Thymus (tissue), 11 donors: ENCODE measurements around the gene CSTPP1. TPM values are rescaled to one million over a fixed set of nuclear protein-coding genes. Genes with fewer than 3 reads are reported as not detected.

Source experiments
- DNase-seq, 9 donors: peaks; one replicate each; pipeline ENCODE4 v3.0.0-alpha.2; 2013; ENCODE audit warnings: low spot score in 9 of 9, low read depth in 6 of 9, missing footprints in 1 of 9
- H3K27ac ChIP-seq, 2 donors: one replicate each; pipeline ENCODE4 v1.5.1; 2013; ENCODE audit warnings: control low read depth in 1 of 2, low read depth in 1 of 2, low read length in 1 of 2, mild to moderate bottlenecking in 1 of 2, moderate library complexity in 1 of 2
- H3K27me3 ChIP-seq, 2 donors: one replicate each; pipeline ENCODE4 v1.5.1; 2013; ENCODE audit warnings: low read length in 1 of 2; ENCODE audit not compliant: control insufficient read depth in 2 of 2, insufficient read depth in 1 of 2
- H3K36me3 ChIP-seq, 2 donors: one replicate each; pipeline ENCODE4 v1.5.1; 2013; ENCODE audit warnings: low read length in 1 of 2, mild to moderate bottlenecking in 1 of 2, moderate library complexity in 1 of 2; ENCODE audit not compliant: control insufficient read depth in 2 of 2, insufficient read depth in 2 of 2
- H3K4me1 ChIP-seq, 2 donors: one replicate each; pipeline ENCODE4 v1.5.1; 2013; ENCODE audit warnings: low read length in 2 of 2; ENCODE audit not compliant: control insufficient read depth in 2 of 2, insufficient read depth in 2 of 2
- H3K4me3 ChIP-seq, 2 donors: one replicate each; pipeline ENCODE4 v1.5.1; 2013; ENCODE audit warnings: low read length in 2 of 2, control low read depth in 1 of 2, mild to moderate bottlenecking in 1 of 2
- H3K9me3 ChIP-seq, 2 donors: one replicate each; pipeline ENCODE4 v1.5.1; 2013; ENCODE audit warnings: low read length in 1 of 2, mild to moderate bottlenecking in 1 of 2; ENCODE audit not compliant: control insufficient read depth in 2 of 2, insufficient read depth in 1 of 2
- WGBS: extraction: QIAGEN DNeasy Blood & Tissue Kit; methylation state at CpG from one replicate; pipeline ENCODE4 v1.1.7; 2013; 5-methylcytosine and 5-hydroxymethylcytosine counted together
- polyA plus RNA-seq: library from polyadenylated mRNA; stranded (reverse); fragments of 200-250 nt; gene quantifications from one replicate; pipeline ENCODE4 v1.2.3, GENCODE V29; 2013
- total RNA-seq: library from RNA; stranded (reverse); fragments of 120-200 nt; gene quantifications from one replicate; pipeline ENCODE4 v1.2.4, GENCODE V29; 2013
- donor health status: healthy.

Gene CSTPP1
- total and polyA plus RNA-seq, 2 donors: 15.8 to 16.0 TPM

GRCh38 chr11:47179655-47179991 is 243.1 kb downstream of the CSTPP1 start:
- WGBS: 94% methylated on average over 1 of the region's 1 CpG

GRCh38 chr11:47180006-47180787 is 243.6 kb downstream of the CSTPP1 start:
- Histone ChIP-seq H3K27ac (no peak overlapping the region), H3K4me3 (no peak overlapping the region), H3K9me3 (peaks cover 0 to 3% of the 10 kb centered on the region in 2 donors), H3K27me3 (peaks cover 10 to 22% of the 10 kb centered on the region in 2 donors), H3K4me1 (peaks cover 5 to 20% of the 10 kb centered on the region in 2 donors), H3K36me3 (peaks cover under 1 to 2% of the 10 kb centered on the region in 2 donors)
- WGBS: 98% methylated on average over 35 of the region's 35 CpGs
- DNase-seq: no peak

More at GRCh38 chr11:47179655-47179991, 243.1 kb downstream of the CSTPP1 start:
- Histone ChIP-seq H3K36me3 (peaks cover 6 to 8% of the 10 kb centered on the region in 2 donors), H3K4me1 (peaks cover 5 to 25% of the 10 kb centered on the region in 2 donors), H3K9me3 (no peaks in the 10 kb centered on the region), H3K4me3 (no peak overlapping the region), H3K27ac (no peak overlapping the region), H3K27me3 (peaks cover 5 to 16% of the 10 kb centered on the region in 2 donors)
- DNase-seq: peak in 3 of 9 donors; percentile 31 to 69 (median 49)

DNA sequence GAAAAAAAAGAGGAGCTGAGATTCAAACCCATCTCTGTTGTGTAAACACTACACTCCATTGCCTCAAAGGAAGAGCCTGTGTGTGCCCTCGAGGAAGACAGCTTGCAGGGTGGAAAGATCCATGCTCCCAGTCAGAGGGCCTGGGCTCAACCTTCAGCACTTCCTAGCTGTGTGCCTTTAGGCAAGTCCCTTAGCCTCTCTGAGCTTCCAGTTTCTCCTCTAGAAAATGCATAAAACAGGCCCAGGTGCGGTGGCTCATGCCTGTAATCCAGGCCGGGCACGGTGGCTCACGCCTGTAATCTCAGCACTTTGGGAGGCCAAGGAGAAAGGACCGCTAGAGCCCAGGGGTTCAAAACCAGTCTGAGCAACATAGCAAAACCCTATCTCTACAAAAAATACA is 244.7 kb downstream of the CSTPP1 start:
- Histone ChIP-seq H3K27ac (no peak overlapping the region), H3K4me3 (no peak overlapping the region), H3K9me3 (peaks cover 0 to 10% of the 10 kb centered on the region in 2 donors), H3K36me3 (no peaks in the 10 kb centered on the region), H3K4me1 (peaks cover 0 to 14% of the 10 kb centered on the region in 2 donors), H3K27me3 (peaks cover 21 to 32% of the 10 kb centered on the region in 2 donors)
- no peak for DNase-seq
- 95% methylated on average over 6 of the region's 6 CpGs for WGBS

GRCh38 chr11:47182380-47182779 is 245.8 kb downstream of the CSTPP1 start:
- peaks cover 32 to 43% of the 10 kb centered on the region in 2 donors for H3K27me3 ChIP-seq

DNA sequence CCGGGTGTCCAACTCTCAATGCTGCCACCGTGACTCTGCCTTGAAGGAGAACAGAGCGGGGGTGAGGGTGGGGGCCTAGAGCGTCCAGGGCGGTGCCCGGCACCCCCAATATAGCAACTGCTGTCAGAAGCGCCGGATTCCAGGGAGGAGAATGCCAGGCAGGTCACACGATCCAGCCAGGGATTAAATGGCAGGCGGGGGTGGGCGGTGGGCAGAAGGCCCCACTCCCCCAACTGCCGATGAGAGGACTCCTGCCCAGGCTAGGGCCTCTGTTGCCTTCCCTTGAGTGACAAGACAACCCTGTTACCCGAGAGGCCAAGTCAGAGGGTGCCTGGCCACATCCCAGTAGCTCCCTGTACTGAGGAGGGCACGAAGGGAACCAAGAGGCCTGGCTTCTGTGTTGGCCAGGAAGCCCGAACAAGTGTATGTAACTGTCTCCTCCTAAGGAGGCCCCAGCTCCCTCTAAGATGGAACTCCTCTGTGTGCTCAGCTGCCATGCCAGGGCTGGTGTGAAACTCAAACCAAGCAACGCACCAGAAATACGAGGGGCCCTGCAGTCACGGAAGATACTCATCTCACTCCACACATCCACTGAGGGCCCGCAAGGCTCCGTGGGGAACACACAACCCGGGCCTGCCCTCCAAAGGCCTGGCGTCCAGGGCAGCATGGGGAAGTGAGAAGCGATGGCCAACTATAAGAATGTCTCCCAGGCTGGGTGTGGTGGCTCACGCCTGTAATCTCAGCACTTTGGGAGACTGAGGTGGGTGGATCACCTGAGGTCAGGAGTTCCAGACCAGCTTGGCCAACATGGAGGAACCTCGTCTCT is 246.7 kb downstream of the CSTPP1 start:
- Histone ChIP-seq H3K27me3 (peaks cover 39 to 52% of the 10 kb centered on the region in 2 donors), H3K9me3 (peaks cover 0 to 10% of the 10 kb centered on the region in 2 donors), H3K4me1 (peaks cover 7 to 19% of the 10 kb centered on the region in 2 donors), H3K36me3 (no peaks in the 10 kb centered on the region), H3K4me3 (no peak overlapping the region), H3K27ac (no peak overlapping the region)
- WGBS: 97% methylated on average over 25 of the region's 25 CpGs
- DNase-seq: no peak

More at GRCh38 chr11:47182380-47182779, 245.8 kb downstream of the CSTPP1 start:
- no peaks in the 10 kb centered on the region for H3K36me3 ChIP-seq
- H3K9me3 ChIP-seq: peaks cover 0 to 10% of the 10 kb centered on the region in 2 donors
- 97% methylated on average over 17 of the region's 17 CpGs for WGBS
- no peak overlapping the region for H3K27ac ChIP-seq
- DNase-seq: no peak
- no peak overlapping the region for H3K4me3 ChIP-seq
- H3K4me1 ChIP-seq: peaks cover 7 to 21% of the 10 kb centered on the region in 2 donors

DNA sequence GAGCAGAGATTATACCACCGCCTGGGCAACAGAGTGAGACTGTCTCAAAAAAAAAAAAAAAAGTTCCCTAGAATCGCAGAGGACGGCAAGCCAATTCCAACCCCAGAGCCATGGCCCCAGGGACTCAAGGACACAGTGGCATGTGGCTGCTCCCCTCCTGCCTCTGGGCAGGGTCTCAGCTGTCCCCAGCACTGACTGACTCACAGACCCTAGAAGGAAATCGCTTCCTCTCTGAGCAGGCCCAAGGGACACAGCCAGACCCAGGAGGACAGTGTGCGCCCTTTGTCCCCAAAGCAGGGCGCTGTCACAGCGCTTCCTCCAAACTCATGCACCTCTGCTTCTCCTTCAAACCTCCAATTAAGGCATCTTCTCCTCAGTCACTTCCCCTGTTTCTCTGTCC is 247.4 kb downstream of the CSTPP1 start:
- no peak for DNase-seq
- Histone ChIP-seq H3K4me3 (no peak overlapping the region), H3K27ac (no peak overlapping the region), H3K4me1 (peaks cover 7 to 19% of the 10 kb centered on the region in 2 donors), H3K27me3 (peaks cover 41 to 59% of the 10 kb centered on the region in 2 donors), H3K9me3 (peaks cover 0 to 10% of the 10 kb centered on the region in 2 donors), H3K36me3 (no peaks in the 10 kb centered on the region)
- over 99% methylated on average over 7 of the region's 7 CpGs for WGBS

DNA sequence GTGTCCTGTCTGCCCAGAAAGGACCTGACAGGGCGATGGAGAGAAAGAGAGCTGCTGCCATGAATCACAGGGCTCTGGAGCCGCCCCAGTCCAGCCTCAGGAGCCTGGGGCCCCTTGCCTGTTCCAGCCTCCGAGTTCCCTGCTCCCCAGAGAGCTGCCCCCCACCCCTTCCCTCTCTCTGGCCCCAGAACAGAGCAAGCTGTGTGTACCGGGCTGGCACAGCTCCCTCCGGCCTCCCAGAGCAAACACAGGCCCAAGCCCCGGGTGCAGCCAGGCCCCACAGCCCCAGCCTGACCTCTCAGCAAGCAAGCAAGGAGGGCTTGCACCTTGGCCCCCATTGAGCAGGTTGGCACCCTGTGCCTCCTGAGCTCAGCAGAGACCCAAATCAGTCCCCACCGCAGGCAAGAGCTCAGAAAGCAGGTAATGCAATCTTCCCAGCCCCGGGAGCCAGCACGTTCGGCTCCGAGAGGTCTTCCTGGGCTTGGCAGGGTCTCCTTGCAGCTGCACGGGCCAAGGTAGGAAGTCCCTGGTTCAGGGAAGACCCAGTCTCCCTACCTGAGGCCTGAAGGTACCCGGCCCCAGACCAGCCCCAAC is 248.2 kb downstream of the CSTPP1 start:
- WGBS: 89% methylated on average over 13 of the region's 13 CpGs
- Histone ChIP-seq H3K27me3 (peaks cover 41 to 67% of the 10 kb centered on the region in 2 donors), H3K27ac (no peak overlapping the region), H3K4me1 (peaks cover 7 to 19% of the 10 kb centered on the region in 2 donors), H3K9me3 (peaks cover 0 to 10% of the 10 kb centered on the region in 2 donors), H3K36me3 (no peaks in the 10 kb centered on the region), H3K4me3 (no peak overlapping the region)
- DNase-seq: no peak

DNA sequence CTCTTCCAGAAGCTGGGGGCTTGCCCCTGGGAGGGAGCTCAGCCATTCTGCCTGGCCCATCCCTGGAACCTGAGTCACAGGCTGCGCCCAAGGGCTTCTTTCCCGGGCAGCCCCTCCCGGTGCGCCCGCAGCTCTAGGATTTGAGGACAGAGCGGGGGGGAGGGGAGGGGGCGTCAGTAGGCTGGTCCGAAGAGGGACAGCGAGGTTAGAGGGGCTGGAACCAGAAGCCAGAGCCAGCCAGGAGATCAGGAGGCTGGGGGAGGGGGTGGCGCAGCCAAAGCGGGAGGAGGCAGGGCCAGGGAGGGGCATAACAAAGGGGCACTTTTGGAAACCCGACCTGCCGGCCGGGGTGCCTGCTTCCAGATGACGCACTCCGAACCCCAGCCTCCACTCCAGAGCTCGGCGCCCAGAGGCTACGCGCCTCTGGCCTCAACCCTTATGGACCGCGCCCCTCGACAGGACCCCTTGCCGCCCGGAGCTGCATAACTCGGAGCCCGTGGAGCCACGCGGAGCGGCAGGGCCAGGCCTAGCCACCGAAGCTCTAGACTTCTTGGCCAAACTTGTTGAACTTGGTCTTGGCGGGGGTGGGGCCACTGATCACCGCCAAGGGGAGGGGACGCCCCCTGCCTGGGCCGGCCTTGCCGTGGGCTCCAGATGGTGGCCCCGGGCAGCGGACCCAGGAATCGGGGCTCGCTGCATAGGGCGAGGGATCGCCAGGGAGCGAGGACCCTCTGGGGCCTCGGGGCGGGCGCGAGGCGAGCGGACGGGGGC is 248.9 kb downstream of the CSTPP1 start:
- Histone ChIP-seq H3K4me1 (peaks cover 7 to 19% of the 10 kb centered on the region in 2 donors), H3K9me3 (peaks cover 0 to 10% of the 10 kb centered on the region in 2 donors), H3K27ac (peak overlapping the region in 1 of 2 donors; percentile 9), H3K4me3 (peak overlapping the region; percentile 30 to 65), H3K36me3 (no peaks in the 10 kb centered on the region), H3K27me3 (peaks cover 41 to 68% of the 10 kb centered on the region in 2 donors)
- DNase-seq: no peak
- WGBS: 27% methylated on average over 50 of the region's 50 CpGs
